ENCODE data around the gene CDH22. TPM values are rescaled to one million over a fixed set of nuclear protein-coding genes. Genes with fewer than 3 reads are reported as not detected.

The CDH22 gene
- total RNA-seq, 4 donors from 2014 or later: not detected

GRCh38 chr20:46130534-46130933 is 177.8 kb downstream of the CDH22 start:
- Histone ChIP-seq H3K27me3 (no peaks in the 10 kb centered on the region), H3K27ac (no peak overlapping the region), H3K9me3 (no peaks in the 10 kb centered on the region), H3K4me3 (no peak overlapping the region), H3K36me3 (no peaks in the 10 kb centered on the region), H3K4me1 (no peaks in the 10 kb centered on the region)
- DNase-seq: peak in 1 of 3 donors; percentile 15
- TF ChIP-seq CTCF (IDR thresholded peaks at IDR 0.05): no peak
- no peak for TF ChIP-seq POLR2A (IDR thresholded peaks at IDR 0.05)

- H3K27me3 ChIP-seq: no peaks in the 10 kb centered on the region
- H3K27ac ChIP-seq: no peak overlapping the region
- no peaks in the 10 kb centered on the region for H3K4me1 ChIP-seq
- TF ChIP-seq CTCF (IDR thresholded peaks at IDR 0.05): no peak
- no peak for TF ChIP-seq POLR2A (IDR thresholded peaks at IDR 0.05)
- no peaks in the 10 kb centered on the region for H3K36me3 ChIP-seq
- H3K9me3 ChIP-seq: no peaks in the 10 kb centered on the region
- DNase-seq: peak in 1 of 3 donors; percentile 22
- H3K4me3 ChIP-seq: no peak overlapping the region
These were observed 178.3 kb downstream of the CDH22 start for GRCh38 chr20:46129955-46130481.

GRCh38 chr20:46128310-46129151 is 179.8 kb downstream of the CDH22 start:
- Histone ChIP-seq H3K27me3 (no peaks in the 10 kb centered on the region), H3K27ac (no peak overlapping the region), H3K4me3 (no peak overlapping the region), H3K9me3 (no peaks in the 10 kb centered on the region), H3K36me3 (no peaks in the 10 kb centered on the region), H3K4me1 (no peaks in the 10 kb centered on the region)
- TF ChIP-seq CTCF (IDR thresholded peaks at IDR 0.05) (peak in 4 of 6 experiments; percentile 21 to 38 (median 30)), POLR2A (IDR thresholded peaks at IDR 0.05) (no peak)
- DNase-seq: peak in 1 of 3 donors; percentile 37

- DNase-seq: peak in 1 of 3 donors; percentile 4
- H3K27me3 ChIP-seq: no peaks in the 10 kb centered on the region
- no peak overlapping the region for H3K27ac ChIP-seq
- no peaks in the 10 kb centered on the region for H3K4me1 ChIP-seq
- TF ChIP-seq POLR2A (IDR thresholded peaks at IDR 0.05) (no peak), CTCF (IDR thresholded peaks at IDR 0.05) (no peak)
- H3K36me3 ChIP-seq: no peaks in the 10 kb centered on the region
- no peak overlapping the region for H3K4me3 ChIP-seq
- H3K9me3 ChIP-seq: no peaks in the 10 kb centered on the region
These were observed 180.8 kb downstream of the CDH22 start for GRCh38 chr20:46127396-46128010.

- no peaks in the 10 kb centered on the region for H3K36me3 ChIP-seq
These were observed 181.8 kb downstream of the CDH22 start for GRCh38 chr20:46126440-46127056.

More at GRCh38 chr20:46126440-46127056, 181.8 kb downstream of the CDH22 start:
- TF ChIP-seq POLR2A (IDR thresholded peaks at IDR 0.05) (no peak), CTCF (IDR thresholded peaks at IDR 0.05) (no peak)
- H3K4me1 ChIP-seq: no peaks in the 10 kb centered on the region
- no peak for DNase-seq
- no peaks in the 10 kb centered on the region for H3K27me3 ChIP-seq
- no peak overlapping the region for H3K4me3 ChIP-seq
- no peaks in the 10 kb centered on the region for H3K9me3 ChIP-seq
- H3K27ac ChIP-seq: no peak overlapping the region

Other genes with a start within 250 kb of the CDH22 start
- 10 to 100 TPM; 20.5 to 65.2 (median 24.9) TPM for gene NCOA5, start 218.5 kb downstream of the CDH22 start, total RNA-seq
- 10 to 100 TPM in 2 of 4 donors, 1 to 10 TPM in 2; 1.6 to 17.6 (median 9.3) TPM for gene CD40, start 190.2 kb downstream of the CDH22 start, total RNA-seq
- gene ELMO2, start 98.1 kb upstream of the CDH22 start, total RNA-seq: 10 to 100 TPM; 24.3 to 78.4 (median 26.4) TPM
- gene ZNF334, start 205.1 kb upstream of the CDH22 start, total RNA-seq: 10 to 100 TPM in 1 of 4 donors, 1 to 10 TPM in 3; 4.4 to 19.8 (median 6.2) TPM
- gene OCSTAMP, start 242.2 kb upstream of the CDH22 start, total RNA-seq: not detected